DND-41 (cell line): ENCODE data around the gene RAB14.

ENCODE experiments used
- ATAC-seq: fragments of 200-7000 bp; cut with Tn5 transposase; 3 replicates; pipeline ENCODE4 v1.9.1; 2021; ENCODE audit warnings: low read depth; ENCODE audit not compliant: insufficient read depth
- DNase-seq: peaks from one replicate; pipeline ENCODE4 v3.0.0-alpha.2; 2020
- H2AFZ ChIP-seq: 2 replicates; pipeline ENCODE4 v1.6.0; 2012; ENCODE audit warnings: low read depth, low read length
- H3K27ac ChIP-seq: 2 replicates; pipeline ENCODE4 v1.5.1; 2012; ENCODE audit warnings: low read length, inconsistent platforms
- H3K27me3 ChIP-seq: fragments of 200-600 bp; sonication (generic); 2 replicates; pipeline ENCODE4 v1.6.0; 2012; ENCODE audit warnings: low read length, mild to moderate bottlenecking, inconsistent platforms; ENCODE audit not compliant: insufficient read depth, poor library complexity
- H3K36me3 ChIP-seq: 2 replicates; pipeline ENCODE4 v1.5.1; 2012; ENCODE audit warnings: low read length, inconsistent platforms; ENCODE audit not compliant: insufficient read depth
- H3K4me1 ChIP-seq: 2 replicates; pipeline ENCODE4 v1.5.1; 2012; ENCODE audit warnings: mild to moderate bottlenecking, low read length; ENCODE audit not compliant: insufficient read depth
- H3K4me2 ChIP-seq: 2 replicates; pipeline ENCODE4 v1.6.0; 2012; ENCODE audit warnings: mild to moderate bottlenecking, moderate library complexity, low read length, inconsistent platforms; ENCODE audit not compliant: insufficient read depth
- H3K4me3 ChIP-seq, 2 experiments: fragments of 200-600 bp in 1 of 2; shearing (Covaris generic) in 1 of 2; 2 replicates each; pipeline ENCODE4 v1.5.1; 2012 to 2016; ENCODE audit warnings: inconsistent platforms in 2 of 2, low read length in 2 of 2, mild to moderate bottlenecking in 2 of 2, low read depth in 1 of 2, moderate library complexity in 1 of 2
- H3K79me2 ChIP-seq: 2 replicates; pipeline ENCODE4 v1.6.0; 2012; ENCODE audit warnings: low read length, inconsistent platforms; ENCODE audit not compliant: insufficient read depth
- H3K9ac ChIP-seq: 2 replicates; pipeline ENCODE4 v1.6.0; 2012; ENCODE audit warnings: low read depth, mild to moderate bottlenecking, inconsistent platforms, low read length, moderate library complexity
- H3K9me3 ChIP-seq: 2 replicates; pipeline ENCODE4 v1.5.1; 2012; ENCODE audit warnings: low read length, moderate library complexity, mild to moderate bottlenecking, inconsistent platforms; ENCODE audit not compliant: insufficient read depth, severe bottlenecking
- H4K20me1 ChIP-seq: 2 replicates; pipeline ENCODE4 v1.6.0; 2012; ENCODE audit warnings: low read length; ENCODE audit not compliant: insufficient read depth
- EZH2 ChIP-seq: IDR thresholded peaks from 3 replicates; pipeline ENCODE4 v1.6.1; 2012; ENCODE audit warnings: borderline replicate concordance, low read depth, mild to moderate bottlenecking, moderate library complexity, low read length, inconsistent platforms; ENCODE audit not compliant: severe bottlenecking
- TF ChIP-seq, protein P1 (sequence below): IDR thresholded peaks from 2 replicates; pipeline ENCODE4 v1.5.1; 2012; ENCODE audit warnings: borderline replicate concordance, low read length, moderate library complexity, mild to moderate bottlenecking; ENCODE audit not compliant: poor library complexity, severe bottlenecking; ENCODE audit errors: extremely low read depth

Gene RAB14

DNA sequence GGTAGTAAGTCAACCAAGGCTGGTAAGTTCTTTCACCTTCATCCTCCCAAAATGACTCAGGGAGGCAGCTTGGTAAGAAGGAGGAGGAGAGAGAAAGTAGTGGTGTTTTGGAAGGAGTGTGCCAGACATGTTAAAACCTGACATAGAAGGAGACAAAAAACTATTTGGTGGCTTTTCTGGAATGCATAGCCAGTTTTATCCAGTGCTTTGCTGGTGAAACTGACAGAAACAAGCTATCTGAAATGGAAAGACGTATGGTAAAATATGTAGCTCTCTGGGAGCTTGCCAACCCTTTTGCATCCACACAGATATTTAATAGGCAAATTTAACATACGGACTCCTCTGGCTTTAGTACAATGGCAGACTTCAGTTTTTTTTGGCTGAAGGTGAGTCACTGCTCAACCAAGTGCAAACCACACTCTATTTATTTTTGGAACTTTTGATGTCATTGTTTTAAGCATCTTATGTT, 45.4 kb downstream of the RAB14 start:
- no peak overlapping the region for H3K27ac ChIP-seq
- H2AFZ ChIP-seq, result no peak overlapping the region

GRCh38 chr9:121154782-121155181, 46.9 kb downstream of the RAB14 start:
- DNase-seq (no peak), ATAC-seq (no peak)
- no peak overlapping the region for H3K27ac ChIP-seq
- H3K9ac ChIP-seq, result no peak overlapping the region
- H4K20me1 ChIP-seq, result no peaks in the 10 kb centered on the region
- H3K4me3 ChIP-seq, result no peak overlapping the region
- no peaks in the 10 kb centered on the region for H3K27me3 ChIP-seq
- peaks cover 91% of the 10 kb centered on the region for H3K36me3 ChIP-seq
- no peak overlapping the region for H3K4me2 ChIP-seq
- H2AFZ ChIP-seq, result no peak overlapping the region
- no peaks in the 10 kb centered on the region for H3K79me2 ChIP-seq
- H3K4me1 ChIP-seq, result no peaks in the 10 kb centered on the region
- TF ChIP-seq EZH2, result no peak
- TF ChIP-seq, protein P1, sequence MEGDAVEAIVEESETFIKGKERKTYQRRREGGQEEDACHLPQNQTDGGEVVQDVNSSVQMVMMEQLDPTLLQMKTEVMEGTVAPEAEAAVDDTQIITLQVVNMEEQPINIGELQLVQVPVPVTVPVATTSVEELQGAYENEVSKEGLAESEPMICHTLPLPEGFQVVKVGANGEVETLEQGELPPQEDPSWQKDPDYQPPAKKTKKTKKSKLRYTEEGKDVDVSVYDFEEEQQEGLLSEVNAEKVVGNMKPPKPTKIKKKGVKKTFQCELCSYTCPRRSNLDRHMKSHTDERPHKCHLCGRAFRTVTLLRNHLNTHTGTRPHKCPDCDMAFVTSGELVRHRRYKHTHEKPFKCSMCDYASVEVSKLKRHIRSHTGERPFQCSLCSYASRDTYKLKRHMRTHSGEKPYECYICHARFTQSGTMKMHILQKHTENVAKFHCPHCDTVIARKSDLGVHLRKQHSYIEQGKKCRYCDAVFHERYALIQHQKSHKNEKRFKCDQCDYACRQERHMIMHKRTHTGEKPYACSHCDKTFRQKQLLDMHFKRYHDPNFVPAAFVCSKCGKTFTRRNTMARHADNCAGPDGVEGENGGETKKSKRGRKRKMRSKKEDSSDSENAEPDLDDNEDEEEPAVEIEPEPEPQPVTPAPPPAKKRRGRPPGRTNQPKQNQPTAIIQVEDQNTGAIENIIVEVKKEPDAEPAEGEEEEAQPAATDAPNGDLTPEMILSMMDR, result no peak
- no peaks in the 10 kb centered on the region for H3K9me3 ChIP-seq

More for the DNA sequence above, 45.4 kb downstream of the RAB14 start:
- DNase-seq (no peak), ATAC-seq (no peak)
- H3K9me3 ChIP-seq, result no peaks in the 10 kb centered on the region
- H3K4me1 ChIP-seq, result no peaks in the 10 kb centered on the region
- no peaks in the 10 kb centered on the region for H4K20me1 ChIP-seq
- H3K9ac ChIP-seq, result no peak overlapping the region
- TF ChIP-seq EZH2, result no peak
- TF ChIP-seq, protein P1, result no peak
- H3K36me3 ChIP-seq, result peaks cover 90% of the 10 kb centered on the region
- no peaks in the 10 kb centered on the region for H3K79me2 ChIP-seq
- H3K4me2 ChIP-seq, result no peak overlapping the region
- H3K4me3 ChIP-seq, result no peak overlapping the region
- no peaks in the 10 kb centered on the region for H3K27me3 ChIP-seq

DNA sequence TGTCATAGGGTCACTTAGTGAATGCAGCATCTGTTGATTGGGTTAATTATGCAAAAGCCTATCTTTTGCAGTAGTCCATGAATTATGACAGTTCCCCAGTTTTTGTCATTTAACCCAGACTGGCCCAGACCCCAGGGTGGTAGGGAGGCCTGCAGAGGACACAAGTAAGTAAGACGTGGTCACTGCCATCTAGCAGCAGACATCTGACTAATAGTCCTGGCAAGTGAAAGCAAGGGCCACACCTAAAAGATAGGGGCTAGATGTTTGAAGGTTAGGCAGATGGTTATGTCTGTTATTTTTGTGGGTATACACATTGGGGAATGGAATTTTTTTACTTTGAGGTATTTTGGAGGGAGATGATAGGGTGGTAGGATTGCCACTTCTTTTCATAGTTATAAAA, 48.0 kb downstream of the RAB14 start:
- Histone ChIP-seq H3K4me2 (no peak overlapping the region), H4K20me1 (no peaks in the 10 kb centered on the region), H3K27me3 (no peaks in the 10 kb centered on the region), H2AFZ (no peak overlapping the region), H3K9me3 (no peaks in the 10 kb centered on the region), H3K4me1 (no peaks in the 10 kb centered on the region), H3K27ac (no peak overlapping the region), H3K79me2 (no peaks in the 10 kb centered on the region), H3K36me3 (peaks cover 90% of the 10 kb centered on the region), H3K4me3 (no peak overlapping the region), H3K9ac (no peak overlapping the region)
- TF ChIP-seq, protein P1, result no peak
- TF ChIP-seq EZH2, result no peak
- ATAC-seq (no peak), DNase-seq (no peak)

- H3K79me2 ChIP-seq, result no peaks in the 10 kb centered on the region
- TF ChIP-seq EZH2, result no peak
- TF ChIP-seq, protein P1, result no peak
- H3K27me3 ChIP-seq, result no peaks in the 10 kb centered on the region
- peaks cover 92% of the 10 kb centered on the region for H3K36me3 ChIP-seq
- no peak overlapping the region for H2AFZ ChIP-seq
- no peak overlapping the region for H3K27ac ChIP-seq
- no peaks in the 10 kb centered on the region for H3K9me3 ChIP-seq
- H3K4me3 ChIP-seq, result no peak overlapping the region
- H3K4me1 ChIP-seq, result no peaks in the 10 kb centered on the region
- no peak for ATAC-seq
- DNase-seq, result no peak
- H3K9ac ChIP-seq, result no peak overlapping the region
- no peaks in the 10 kb centered on the region for H4K20me1 ChIP-seq
- no peak overlapping the region for H3K4me2 ChIP-seq
Measured at GRCh38 chr9:121150188-121150587, 51.5 kb downstream of the RAB14 start.
